H1 (cell line): Measurements from ENCODE around the gene ZNF804B. TPM values are rescaled to one million over a fixed set of nuclear protein-coding genes. Genes with fewer than 3 reads are reported as not detected.

ENCODE experiments used
- CTCF ChIA-PET: fragments of 300-600 bp; sonication (Branson Sonifier 250); formaldehyde crosslinking; loops from one replicate; lab custom pipeline; 2021; ENCODE audit not compliant: partially characterized antibody; lab: Charles Lee
- POLR2A ChIA-PET: fragments of 300-600 bp; sonication (Branson Sonifier 250); formaldehyde crosslinking; loops from one replicate; lab custom pipeline; 2021; ENCODE audit warnings: inconsistent platforms; ENCODE audit not compliant: partially characterized antibody; lab: Charles Lee
- DNase-seq, 2 experiments: peaks; one replicate each; pipeline versions ENCODE4 v3.0.0 to v3.0.0-alpha.2; 2010 to 2022; ENCODE audit warnings: low spot score in 2 of 2, low read depth in 1 of 2, mixed read lengths in 1 of 2
- FAIRE-seq: peaks from 2 replicates; lab custom pipeline; 2011; peaks lifted over from hg19 to GRCh38; lab: Jason Lieb, UNC
- H2AFZ ChIP-seq: 2 replicates; pipeline ENCODE4 v1.8.1; 2012; ENCODE audit warnings: low read length, inconsistent platforms
- H2AK5ac ChIP-seq: 2 replicates; pipeline ENCODE4 v1.6.1; 2013; ENCODE audit warnings: low read depth, low read length
- H2BK120ac ChIP-seq: replicated peaks from 2 replicates; pipeline ENCODE3; 2013; ENCODE audit warnings: low read depth, low read length, inconsistent platforms
- H2BK12ac ChIP-seq: 2 replicates; pipeline ENCODE4 v1.6.1; 2013; ENCODE audit warnings: low read depth, low read length
- H2BK15ac ChIP-seq: 2 replicates; pipeline ENCODE4 v1.6.1; 2013; ENCODE audit warnings: low read length
- H2BK20ac ChIP-seq: 2 replicates; pipeline ENCODE4 v1.6.1; 2013; ENCODE audit warnings: low read length
- H2BK5ac ChIP-seq: 2 replicates; pipeline ENCODE4 v1.6.1; 2013; ENCODE audit warnings: low read depth, low read length
- H3K14ac ChIP-seq: 2 replicates; pipeline ENCODE4 v1.6.1; 2013; ENCODE audit warnings: inconsistent platforms; ENCODE audit not compliant: insufficient read length
- H3K18ac ChIP-seq: 2 replicates; pipeline ENCODE4 v1.6.1; 2013; ENCODE audit warnings: low read length; ENCODE audit errors: extremely low read depth
- H3K23ac ChIP-seq: 2 replicates; pipeline ENCODE4 v1.6.1; 2013; ENCODE audit warnings: inconsistent platforms; ENCODE audit not compliant: insufficient read length
- H3K23me2 ChIP-seq: 2 replicates; pipeline ENCODE4 v1.6.1; 2013; ENCODE audit warnings: low read depth, low read length
- H3K27ac ChIP-seq: 2 replicates; pipeline ENCODE4 v1.6.1; 2011; ENCODE audit warnings: low read depth, low read length, inconsistent platforms
- H3K27me3 ChIP-seq, 4 experiments: replicated peaks in 1 of 4; 1 replicate in 1 of 4; 2 replicates in 3 of 4; pipeline versions ENCODE4 v1.6.1 to v1.8.1; 2011 to 2013; ENCODE audit warnings: low read length in 3 of 4, mild to moderate bottlenecking in 3 of 4, inconsistent platforms in 2 of 4, mixed read lengths in 2 of 4, moderate library complexity in 1 of 4; ENCODE audit not compliant: control insufficient read depth in 3 of 4, insufficient read depth in 3 of 4; ENCODE audit errors: extremely low read depth in 1 of 4
- H3K36me3 ChIP-seq, 4 experiments: 2 replicates each; pipeline versions ENCODE4 v1.6.1 to v1.8.1; 2011 to 2013; ENCODE audit warnings: mild to moderate bottlenecking in 4 of 4, low read length in 3 of 4, moderate library complexity in 2 of 4, control low read depth in 1 of 4, inconsistent platforms in 1 of 4; ENCODE audit not compliant: insufficient read depth in 4 of 4, control insufficient read depth in 2 of 4
- H3K4ac ChIP-seq: replicated peaks from 2 replicates; pipeline ENCODE3; 2013; ENCODE audit warnings: low read length, low read depth, mixed read lengths, inconsistent platforms; ENCODE audit not compliant: insufficient read length
- H3K4me1 ChIP-seq, 4 experiments: replicated peaks in 1 of 4; 1 replicate in 1 of 4; 2 replicates in 3 of 4; pipeline versions ENCODE4 v1.6.1 to v1.8.1; 2011 to 2013; ENCODE audit warnings: low read length in 3 of 4, inconsistent platforms in 2 of 4, mixed read lengths in 1 of 4; ENCODE audit not compliant: insufficient read depth in 4 of 4, control insufficient read depth in 3 of 4
- H3K4me2 ChIP-seq, 2 experiments: 2 replicates each; pipeline versions ENCODE4 v1.6.1 to v1.8.1; 2011 to 2013; ENCODE audit warnings: low read depth in 2 of 2, low read length in 2 of 2, control low read depth in 1 of 2, inconsistent platforms in 1 of 2, mild to moderate bottlenecking in 1 of 2; ENCODE audit not compliant: insufficient read depth in 1 of 2
- H3K4me3 ChIP-seq, 4 experiments: fragments of 200-600, 300-600 bp in 1 of 4; sonication (generic), shearing (Covaris generic), sonication (Bioruptor Twin) in 1 of 4; 2 replicates each; pipeline versions ENCODE4 v1.5.1 to v1.8.1; 2011 to 2016; ENCODE audit warnings: low read length in 4 of 4, low read depth in 3 of 4, control low read depth in 2 of 4, inconsistent platforms in 2 of 4, mild to moderate bottlenecking in 2 of 4, mixed read lengths in 1 of 4, moderate library complexity in 1 of 4; ENCODE audit not compliant: insufficient read depth in 2 of 4; ENCODE audit errors: extremely low read depth in 1 of 4
- H3K56ac ChIP-seq: replicated peaks from 2 replicates; pipeline ENCODE3; 2013; ENCODE audit warnings: low read depth, mild to moderate bottlenecking, mixed read lengths, low read length, inconsistent platforms; ENCODE audit not compliant: insufficient read length
- H3K79me1 ChIP-seq: 2 replicates; pipeline ENCODE4 v1.6.1; 2013; ENCODE audit warnings: low read depth, low read length, control low read depth
- H3K79me2 ChIP-seq, 2 experiments: 2 replicates each; pipeline versions ENCODE4 v1.6.1 to v1.8.1; 2012 to 2013; ENCODE audit warnings: low read length in 2 of 2, mild to moderate bottlenecking in 2 of 2, inconsistent platforms in 1 of 2; ENCODE audit not compliant: insufficient read depth in 2 of 2, control insufficient read depth in 1 of 2
- H3K9ac ChIP-seq, 4 experiments: replicated peaks in 1 of 4; 1 replicate in 1 of 4; 2 replicates in 3 of 4; pipeline versions ENCODE4 v1.6.1 to v1.8.1; 2011 to 2013; ENCODE audit warnings: low read depth in 3 of 4, low read length in 3 of 4, control low read depth in 2 of 4, mild to moderate bottlenecking in 2 of 4, moderate library complexity in 2 of 4, inconsistent platforms in 1 of 4; ENCODE audit errors: extremely low read depth in 1 of 4
- H3K9me3 ChIP-seq, 2 experiments: 2 replicates each; pipeline versions ENCODE4 v1.6.1 to v1.8.1; 2012 to 2013; ENCODE audit warnings: mild to moderate bottlenecking in 2 of 2, moderate library complexity in 2 of 2, control low read depth in 1 of 2, inconsistent platforms in 1 of 2, low read depth in 1 of 2, low read length in 1 of 2, mixed read lengths in 1 of 2; ENCODE audit not compliant: insufficient read depth in 2 of 2
- H4K20me1 ChIP-seq, 2 experiments: replicated peaks in 1 of 2; 2 replicates each; pipeline versions ENCODE3 to v1.8.1; 2011 to 2013; ENCODE audit warnings: inconsistent platforms in 2 of 2, low read length in 2 of 2, mild to moderate bottlenecking in 1 of 2; ENCODE audit not compliant: insufficient read depth in 2 of 2, control insufficient read depth in 1 of 2
- H4K5ac ChIP-seq: 2 replicates; pipeline ENCODE4 v1.6.1; 2013; ENCODE audit warnings: low read length, low read depth, mixed read lengths, inconsistent platforms; ENCODE audit not compliant: insufficient read length
- H4K8ac ChIP-seq: 2 replicates; pipeline ENCODE4 v1.8.0; 2013; ENCODE audit warnings: mild to moderate bottlenecking, moderate library complexity, low read length, inconsistent platforms; ENCODE audit not compliant: insufficient read depth; ENCODE audit errors: extremely low read depth
- H4K91ac ChIP-seq: replicated peaks from 2 replicates; pipeline ENCODE3; 2013; ENCODE audit warnings: low read length, mixed read lengths, inconsistent platforms; ENCODE audit not compliant: insufficient read length
- SAP30 ChIP-seq: fragments of 300-600 bp; sonication (generic); IDR thresholded peaks from 2 replicates; pipeline ENCODE4 v1.7.1; 2012; ENCODE audit warnings: low read length, moderate library complexity, mild to moderate bottlenecking, inconsistent platforms; ENCODE audit not compliant: insufficient read depth, insufficient replicate concordance
- WGBS, 2 experiments: shearing (Covaris generic) in 1 of 2; methylation state at CpG; one replicate each; pipeline versions ENCODE4 v1.1.6 to v1.1.7; 2013 to 2015; ENCODE audit warnings: low lambda C conversion rate in 2 of 2, mixed read lengths in 2 of 2, inconsistent platforms in 1 of 2, low coverage in 1 of 2, missing lambda C conversion rate in 1 of 2; ENCODE audit not compliant: insufficient replicate concordance in 2 of 2, insufficient coverage in 1 of 2, insufficient read length in 1 of 2; ENCODE audit errors: extremely low coverage in 1 of 2, missing lambda C conversion rate in 1 of 2; 5-methylcytosine and 5-hydroxymethylcytosine counted together
- polyA plus RNA-seq, 7 experiments: library from polyadenylated mRNA; depleted of rRNA in 3 of 7; stranded (reverse) in 5 of 7; unstranded in 2 of 7; fragments of >200 nt in 5 of 7; fragments of 200-250 nt in 2 of 7; gene quantifications; 1 replicate in 5 of 7; 2 replicates in 1 of 7; 4 replicates in 1 of 7; pipeline versions ENCODE4 v1.2.1 to v1.2.3, GENCODE V29; 2011 to 2013; ENCODE audit warnings: missing spikeins in 2 of 7, mixed read lengths in 2 of 7
- total RNA-seq: library from RNA; stranded (reverse); fragmentation: NEBNext Ultra II Directional; extraction: Animal tissue kit (Norgen Biotek cat#: 25700); gene quantifications from 2 replicates; pipeline ENCODE4 v1.2.1, GENCODE V29; 2021
- TF ChIP-seq, protein P1 (sequence below): IDR thresholded peaks from 2 replicates; pipeline ENCODE4 v1.6.1; 2011; ENCODE audit warnings: low read length, improper control_type of control experiment

The ZNF804B gene
- total and polyA plus RNA-seq, 2 of the 8 experiments (the other 6 are each of a cell fraction or from before 2014, with no cell fraction given): not detected

DNA sequence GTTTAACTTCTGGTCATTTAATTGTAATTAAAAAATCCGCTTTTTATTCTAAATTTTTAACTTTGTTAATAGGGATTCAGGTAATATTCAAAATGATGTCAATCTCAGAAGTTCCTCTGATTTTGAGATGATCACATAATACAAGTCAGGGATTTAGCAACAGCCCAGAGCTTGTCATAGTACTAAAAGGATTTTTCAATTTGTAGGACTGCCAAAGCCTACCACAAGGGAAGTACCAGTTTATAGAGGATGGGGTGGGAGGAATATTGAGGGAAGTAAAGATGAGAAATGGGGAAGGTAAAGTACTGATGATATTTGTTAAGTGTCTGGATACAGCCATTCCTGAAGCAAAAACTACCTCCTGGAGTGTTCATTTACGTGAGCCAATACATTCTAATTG, 314.3 kb downstream of the ZNF804B start:
- Histone ChIP-seq H4K20me1 (no peaks in the 10 kb centered on the region), H3K9ac (no peak overlapping the region), H3K4me1 (no peaks in the 10 kb centered on the region), H4K5ac (no peak overlapping the region), H3K14ac (no peak overlapping the region), H3K4me3 (no peak overlapping the region), H3K23me2 (no peaks in the 10 kb centered on the region), H3K56ac (no peak overlapping the region), H3K79me1 (no peaks in the 10 kb centered on the region), H2BK20ac (no peak overlapping the region), H3K18ac (no peak overlapping the region), H3K36me3 (no peaks in the 10 kb centered on the region), H3K4me2 (no peak overlapping the region), H2BK15ac (no peak overlapping the region), H3K27ac (no peak overlapping the region), H2BK120ac (no peak overlapping the region), H2AFZ (no peak overlapping the region), H4K91ac (no peak overlapping the region), H3K27me3 (no peaks in the 10 kb centered on the region), H4K8ac (no peak overlapping the region), H3K9me3 (peaks cover 5 to 9% of the 10 kb centered on the region in 2 experiments; a peak in 3 of 4 replicates), H3K4ac (no peak overlapping the region), H3K23ac (no peak overlapping the region)
- no peak for DNase-seq
- CTCF ChIA-PET: no interaction called here
- POLR2A ChIA-PET: no interaction called here
- TF ChIP-seq, protein P1, sequence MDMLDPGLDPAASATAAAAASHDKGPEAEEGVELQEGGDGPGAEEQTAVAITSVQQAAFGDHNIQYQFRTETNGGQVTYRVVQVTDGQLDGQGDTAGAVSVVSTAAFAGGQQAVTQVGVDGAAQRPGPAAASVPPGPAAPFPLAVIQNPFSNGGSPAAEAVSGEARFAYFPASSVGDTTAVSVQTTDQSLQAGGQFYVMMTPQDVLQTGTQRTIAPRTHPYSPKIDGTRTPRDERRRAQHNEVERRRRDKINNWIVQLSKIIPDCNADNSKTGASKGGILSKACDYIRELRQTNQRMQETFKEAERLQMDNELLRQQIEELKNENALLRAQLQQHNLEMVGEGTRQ: no peak
- no peak for TF ChIP-seq SAP30
- TF ChIP-seq, all 59 proteins: peak for 0
- Histone ChIP-seq H2BK5ac (no peak overlapping the region), H3K79me2 (no peaks in the 10 kb centered on the region), H2BK12ac (no peak overlapping the region), H2AK5ac (no peak overlapping the region)
- 89% methylated on average over 2 of the region's 2 CpGs; no CpG with 5 or more reads in 1 of the 2 experiments for WGBS, 2 experiments
- FAIRE-seq: no peak
